Measurements from ENCODE around the gene MSANTD1.

Gene MSANTD1

DNA sequence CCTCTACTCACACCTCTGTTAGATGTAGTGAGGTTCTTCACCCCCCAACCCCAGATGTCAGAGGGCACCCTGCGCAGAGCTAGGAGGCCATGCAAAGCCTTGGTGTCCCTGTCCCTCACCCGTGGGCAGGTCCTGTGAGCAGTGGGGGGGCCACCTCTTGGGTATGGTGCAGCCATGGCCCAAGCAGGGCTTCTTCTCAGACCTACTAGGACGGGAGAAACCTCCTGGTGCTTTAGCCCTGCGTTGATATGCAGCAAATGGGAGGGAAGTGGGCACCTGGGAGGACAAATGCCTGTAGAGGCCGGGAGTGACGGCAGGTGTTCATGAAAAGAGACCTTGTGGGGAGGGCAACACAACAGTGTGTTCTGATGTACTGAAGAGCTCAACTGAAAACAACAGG lies 38.5 kb upstream of the MSANTD1 start:
- H3K4me3 ChIP-seq (ENCODE audit: low read depth, low read length), result no peak overlapping the region
- TF ChIP-seq, protein P1, sequence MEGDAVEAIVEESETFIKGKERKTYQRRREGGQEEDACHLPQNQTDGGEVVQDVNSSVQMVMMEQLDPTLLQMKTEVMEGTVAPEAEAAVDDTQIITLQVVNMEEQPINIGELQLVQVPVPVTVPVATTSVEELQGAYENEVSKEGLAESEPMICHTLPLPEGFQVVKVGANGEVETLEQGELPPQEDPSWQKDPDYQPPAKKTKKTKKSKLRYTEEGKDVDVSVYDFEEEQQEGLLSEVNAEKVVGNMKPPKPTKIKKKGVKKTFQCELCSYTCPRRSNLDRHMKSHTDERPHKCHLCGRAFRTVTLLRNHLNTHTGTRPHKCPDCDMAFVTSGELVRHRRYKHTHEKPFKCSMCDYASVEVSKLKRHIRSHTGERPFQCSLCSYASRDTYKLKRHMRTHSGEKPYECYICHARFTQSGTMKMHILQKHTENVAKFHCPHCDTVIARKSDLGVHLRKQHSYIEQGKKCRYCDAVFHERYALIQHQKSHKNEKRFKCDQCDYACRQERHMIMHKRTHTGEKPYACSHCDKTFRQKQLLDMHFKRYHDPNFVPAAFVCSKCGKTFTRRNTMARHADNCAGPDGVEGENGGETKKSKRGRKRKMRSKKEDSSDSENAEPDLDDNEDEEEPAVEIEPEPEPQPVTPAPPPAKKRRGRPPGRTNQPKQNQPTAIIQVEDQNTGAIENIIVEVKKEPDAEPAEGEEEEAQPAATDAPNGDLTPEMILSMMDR (IDR thresholded peaks at IDR 0.05; ENCODE audit: insufficient read depth, low read depth, low read length, missing control alignments), result no peak
- DNase-seq (ENCODE audit: low read depth), result no peak

GRCh38 chr4:3211866-3212265 lies 37.1 kb upstream of the MSANTD1 start:
- H3K4me3 ChIP-seq (ENCODE audit: low read depth, low read length), result no peak overlapping the region
- DNase-seq (ENCODE audit: low read depth), result no peak
- TF ChIP-seq, protein P1 (IDR thresholded peaks at IDR 0.05; ENCODE audit: insufficient read depth, low read depth, low read length, missing control alignments), result no peak

GRCh38 chr4:3212391-3213105 lies 36.4 kb upstream of the MSANTD1 start:
- no peak for DNase-seq (ENCODE audit: low read depth)
- TF ChIP-seq, protein P1 (IDR thresholded peaks at IDR 0.05; ENCODE audit: insufficient read depth, low read depth, low read length, missing control alignments), result no peak
- no peak overlapping the region for H3K4me3 ChIP-seq (ENCODE audit: low read depth, low read length)

DNA sequence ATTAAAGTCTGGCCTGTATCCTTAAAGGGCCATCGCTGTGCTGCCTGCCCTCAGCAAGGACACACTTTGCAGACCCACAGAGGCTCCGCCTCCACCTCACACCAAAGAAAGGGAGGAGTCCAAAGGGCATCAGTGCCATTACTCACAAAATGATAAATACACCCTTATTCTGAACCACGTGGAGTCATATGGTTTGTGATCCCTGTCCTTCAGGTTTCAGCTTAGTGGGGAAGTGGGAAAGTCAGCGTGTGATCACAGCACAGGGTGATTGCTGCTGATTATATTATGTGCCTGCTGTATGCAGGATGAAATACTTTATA lies 35.9 kb upstream of the MSANTD1 start:
- TF ChIP-seq, protein P1 (IDR thresholded peaks at IDR 0.05; ENCODE audit: insufficient read depth, low read depth, low read length, missing control alignments), result no peak
- no peak overlapping the region for H3K4me3 ChIP-seq (ENCODE audit: low read depth, low read length)
- no peak for DNase-seq (ENCODE audit: low read depth)

- DNase-seq (ENCODE audit: low read depth), result no peak
- TF ChIP-seq, protein P1 (IDR thresholded peaks at IDR 0.05; ENCODE audit: insufficient read depth, low read depth, low read length, missing control alignments), result no peak
- H3K4me3 ChIP-seq (ENCODE audit: low read depth, low read length), result no peak overlapping the region
These were observed 35.2 kb upstream of the MSANTD1 start for GRCh38 chr4:3213661-3214250.

GRCh38 chr4:3215256-3215655 lies 33.7 kb upstream of the MSANTD1 start:
- TF ChIP-seq, protein P1 (IDR thresholded peaks at IDR 0.05; ENCODE audit: insufficient read depth, low read depth, low read length, missing control alignments), result no peak
- DNase-seq (ENCODE audit: low read depth), result no peak
- no peak overlapping the region for H3K4me3 ChIP-seq (ENCODE audit: low read depth, low read length)

DNA sequence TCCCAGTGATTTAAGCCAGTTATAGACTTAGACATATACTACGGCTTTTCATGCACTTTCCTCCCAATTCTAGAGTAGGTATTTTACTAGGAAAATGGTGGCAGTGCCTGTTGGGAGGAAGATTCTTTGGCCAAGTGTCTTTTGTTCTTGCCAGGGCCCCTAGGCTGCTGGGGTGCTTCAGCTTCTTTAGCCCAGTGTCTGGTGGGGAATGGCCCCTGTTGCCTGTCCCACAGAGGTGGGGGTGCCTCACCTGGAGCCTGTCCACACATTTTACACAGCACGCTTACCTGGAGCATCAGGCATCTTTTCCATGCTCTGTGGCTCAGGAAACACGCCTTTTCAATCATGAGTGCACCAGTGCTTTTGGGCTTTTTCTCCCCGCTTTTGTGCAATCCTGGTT lies 33.2 kb upstream of the MSANTD1 start:
- no peak for DNase-seq (ENCODE audit: low read depth)
- no peak overlapping the region for H3K4me3 ChIP-seq (ENCODE audit: low read depth, low read length)
- TF ChIP-seq, protein P1 (IDR thresholded peaks at IDR 0.05; ENCODE audit: insufficient read depth, low read depth, low read length, missing control alignments), result no peak

Measured in GM12865 (cell line).